DMS 273 (cell line): ENCODE data around the gene PROM1.

Experiments
- DNase-seq: peaks from one replicate; lab custom pipeline; 2025; ENCODE audit not compliant: unreplicated experiment; lab: John Stamatoyannopoulos, UW

The PROM1 gene

DNA sequence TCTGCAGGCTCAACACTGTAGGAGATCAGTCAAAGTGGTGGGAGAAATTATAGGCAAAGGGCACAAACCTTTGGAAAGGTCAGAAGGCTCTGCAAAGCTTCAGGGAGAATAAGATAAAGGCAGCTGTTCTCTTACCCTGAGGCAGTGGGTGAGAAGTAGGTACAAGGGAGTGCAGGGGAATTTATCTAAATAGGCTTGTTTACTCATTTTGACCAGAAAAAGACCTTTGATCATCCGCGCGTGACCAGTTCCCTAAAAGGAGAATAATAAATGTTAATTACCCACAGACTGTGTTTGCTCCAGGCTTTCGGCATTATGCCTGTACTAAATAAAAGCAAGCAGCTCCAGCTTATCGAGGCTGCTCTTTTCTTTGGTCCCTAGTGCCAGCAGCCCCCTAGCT is 130.2 kb downstream of the PROM1 start:
- no peak for DNase-seq

- DNase-seq = no peak
These were observed 132.0 kb downstream of the PROM1 start for GRCh38 chr4:15951781-15952180.

DNA sequence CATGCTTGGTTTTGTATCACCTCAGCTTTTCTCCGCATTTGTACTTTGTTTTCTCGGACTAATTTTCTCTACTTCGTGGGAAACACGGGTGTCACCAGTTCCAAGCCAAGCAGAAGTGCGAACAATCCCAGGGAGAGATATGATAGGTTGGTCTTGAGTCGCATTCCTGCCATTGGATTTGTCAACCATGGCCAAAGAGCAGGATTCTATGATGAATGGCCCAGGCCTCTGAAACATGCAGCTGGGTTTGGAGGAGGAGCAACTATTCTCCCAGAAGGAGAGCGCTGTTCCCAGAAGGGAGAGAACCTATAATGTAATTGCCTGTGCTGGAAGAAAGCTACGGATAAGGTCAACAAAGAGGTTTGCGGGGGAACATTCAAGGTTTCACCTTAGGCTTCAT is 135.0 kb downstream of the PROM1 start:
- DNase-seq = no peak

DNA sequence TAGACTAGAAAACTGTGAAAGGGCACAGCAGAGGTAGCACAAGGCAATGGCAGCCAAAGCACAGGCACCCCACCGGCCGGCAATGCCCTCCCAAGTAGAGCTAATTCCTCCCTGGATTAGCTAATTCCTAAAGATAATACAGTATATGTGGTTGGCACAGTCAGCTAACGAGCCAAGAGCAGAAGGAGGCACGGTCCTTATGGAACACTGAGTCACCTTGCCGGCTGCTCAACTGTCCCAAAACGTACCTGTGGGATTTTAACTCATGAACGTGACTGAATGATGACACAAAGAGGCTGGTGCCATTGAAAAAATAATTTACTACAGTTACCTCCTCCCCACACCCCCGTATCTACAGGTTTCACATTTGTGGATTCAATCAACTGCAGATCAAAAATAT is 136.1 kb downstream of the PROM1 start:
- no peak for DNase-seq

DNA sequence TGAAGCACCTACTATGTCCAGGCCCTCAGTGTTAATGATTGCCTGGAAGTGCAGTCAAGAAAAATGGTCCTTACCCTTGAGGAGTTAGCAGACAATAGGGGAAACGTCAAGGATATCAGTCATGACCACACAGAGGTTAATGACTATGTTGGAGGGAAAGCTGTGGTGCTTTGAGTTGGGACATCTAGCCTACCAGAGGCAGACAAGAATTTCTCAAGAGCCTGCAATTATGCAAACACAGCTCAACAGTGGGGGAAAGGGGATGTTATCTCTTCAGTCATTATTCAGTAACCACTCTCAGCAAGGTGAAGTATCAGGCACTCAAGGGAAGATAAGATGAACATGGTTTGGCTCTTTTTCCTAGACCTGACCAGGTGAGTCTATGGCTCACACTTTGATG is 138.3 kb downstream of the PROM1 start:
- no peak for DNase-seq

DNA sequence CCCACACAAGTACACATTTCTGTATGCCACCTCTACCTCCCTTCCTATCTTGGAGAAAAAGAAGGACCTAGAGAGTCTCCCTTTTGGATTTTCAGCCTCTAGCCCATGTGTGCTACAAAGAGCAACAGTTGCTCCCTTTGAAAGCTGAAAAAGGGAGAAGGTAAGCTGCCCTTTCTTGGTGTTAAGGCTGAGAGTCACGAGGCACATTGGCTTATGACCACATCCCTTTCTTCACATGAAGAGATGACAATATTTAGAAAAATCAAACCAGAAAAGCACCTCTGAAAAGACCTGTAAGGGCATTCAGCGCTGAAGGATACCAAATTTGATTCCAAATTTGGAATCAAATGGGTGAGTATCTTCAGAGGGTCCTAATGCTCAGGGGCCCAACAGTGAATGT is 138.9 kb downstream of the PROM1 start:
- no peak for DNase-seq

DNA sequence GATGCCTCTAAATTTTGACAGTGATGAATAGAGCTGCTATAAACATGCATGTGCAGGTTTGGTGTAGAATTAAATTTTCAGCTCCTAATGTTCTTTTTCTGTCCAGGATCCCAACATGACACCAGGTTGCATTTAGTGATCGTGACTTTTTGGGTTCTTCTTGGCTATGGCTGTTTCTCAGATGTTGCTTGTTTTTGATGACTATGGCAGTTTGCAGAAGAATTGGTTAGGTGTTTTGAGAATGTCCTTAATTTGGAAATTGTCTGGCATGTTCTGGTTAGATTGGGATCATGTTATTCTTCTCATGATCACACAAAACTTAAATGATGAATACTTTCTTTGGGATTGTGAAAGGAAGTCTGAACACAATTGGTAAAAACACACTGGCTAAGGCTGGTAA is 141.5 kb downstream of the PROM1 start:
- DNase-seq = no peak

DNA sequence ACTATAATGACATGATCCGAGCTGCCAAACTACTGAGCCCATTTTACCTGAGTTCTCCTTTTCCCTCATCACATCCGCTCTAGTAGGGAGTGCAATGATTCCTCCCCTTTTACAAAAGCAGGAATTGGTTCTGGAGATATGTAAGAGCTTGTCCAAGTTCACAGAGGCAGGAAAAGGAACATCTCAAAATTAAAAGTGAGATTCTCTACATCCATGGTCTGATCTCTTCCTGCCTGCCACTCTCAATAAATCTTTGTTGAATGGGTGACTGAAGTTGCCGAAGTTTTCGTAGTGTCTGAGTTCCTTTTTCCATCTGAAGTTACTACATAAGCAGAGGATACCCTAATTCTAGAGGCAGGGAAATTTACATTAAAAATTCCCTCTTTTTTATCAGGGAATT is 145.2 kb downstream of the PROM1 start, which contains the start of gene FGFBP1:
TSS of gene FGFBP1 (minus strand) at position 101 of the 400 bp plus-strand sequence. CDS start 2,108 bp downstream, outside the sequence.
- no peak for DNase-seq

DNA sequence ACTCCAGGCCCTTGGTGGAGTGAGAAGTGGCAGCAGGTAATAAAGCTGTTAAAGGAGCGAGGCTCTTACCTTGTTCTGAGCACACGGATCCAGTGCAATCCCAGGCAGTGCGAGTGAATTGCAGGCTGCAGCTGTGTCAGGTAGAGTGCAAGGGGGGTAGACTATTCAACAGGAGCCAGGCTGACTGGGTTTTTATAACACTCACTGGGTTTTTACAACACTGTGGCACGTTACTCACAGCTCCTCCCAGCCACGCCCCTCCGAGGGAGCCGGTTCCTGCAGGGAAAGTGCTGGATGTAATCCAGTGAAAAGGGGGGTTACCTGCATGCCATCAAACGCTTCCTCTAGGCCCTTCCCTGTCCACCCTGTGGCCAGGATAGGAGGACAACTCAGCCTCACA is 145.6 kb downstream of the PROM1 start:
- no peak for DNase-seq

DNA sequence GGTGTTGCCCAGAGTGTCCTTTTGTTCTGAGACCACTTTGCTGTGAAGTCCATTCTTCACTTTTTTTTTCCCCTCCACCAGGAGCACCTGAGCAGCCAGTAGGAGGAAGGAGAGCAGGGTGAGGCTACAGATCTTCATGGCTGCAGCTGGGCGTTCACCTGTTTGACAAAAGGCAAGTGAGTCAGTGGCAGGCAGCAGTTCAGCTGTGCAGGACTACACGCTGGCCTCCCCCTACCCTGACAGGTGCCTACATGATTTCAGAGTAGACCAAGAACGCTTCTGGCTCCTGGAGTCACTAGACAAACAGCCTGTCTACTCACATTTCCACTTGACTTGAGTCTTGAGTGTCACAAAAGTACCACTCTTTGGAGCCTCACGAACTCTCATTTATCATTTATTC is 147.3 kb downstream of the PROM1 start:
- DNase-seq = no peak

DNA sequence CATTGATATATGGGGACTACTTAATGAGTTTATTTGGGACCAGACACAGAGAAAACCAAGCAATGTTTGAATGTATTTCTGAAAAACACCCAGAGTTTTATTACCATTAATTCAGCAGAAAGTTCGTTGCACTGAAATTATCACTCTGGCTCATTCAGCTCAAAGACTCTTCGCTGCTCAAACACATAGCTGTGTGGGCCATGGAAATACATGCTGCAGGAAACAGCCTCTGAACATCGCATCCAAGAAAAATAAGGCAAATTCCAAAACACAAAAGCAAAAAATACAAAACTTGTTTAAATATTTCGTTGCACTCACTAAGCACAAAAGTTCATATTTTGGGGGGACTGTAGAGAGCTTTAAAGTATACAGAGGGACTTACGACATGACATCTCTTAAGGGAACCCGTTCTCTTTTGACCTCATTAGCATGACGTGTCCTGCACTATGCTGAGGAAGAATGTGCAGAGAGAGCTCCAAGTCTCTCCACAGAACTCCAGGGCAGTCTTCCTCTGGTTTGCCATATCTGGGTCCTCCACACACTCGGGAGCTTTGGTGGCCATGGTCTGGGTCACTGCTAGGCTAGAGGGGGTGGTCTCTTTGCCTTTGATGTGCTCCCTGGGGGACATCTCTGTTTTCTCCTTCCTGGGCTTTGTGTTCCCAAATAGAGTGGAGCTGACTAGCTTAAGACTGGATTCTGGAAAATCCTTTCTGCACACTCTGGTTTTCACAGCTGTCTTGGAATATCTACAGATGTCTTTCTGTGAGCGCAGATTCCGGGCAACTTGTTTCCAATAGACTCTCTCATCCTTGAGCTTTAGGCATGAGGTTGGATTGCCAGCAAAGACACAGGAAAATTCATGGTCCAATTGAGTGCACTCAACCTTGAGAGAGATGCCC is 148.1 kb downstream of the PROM1 start:
- DNase-seq = no peak

GRCh38 chr4:15934259-15934658 is 149.6 kb downstream of the PROM1 start:
- DNase-seq = no peak

- DNase-seq = no peak
These were observed 152.2 kb downstream of the PROM1 start for GRCh38 chr4:15931451-15932210.

DNA sequence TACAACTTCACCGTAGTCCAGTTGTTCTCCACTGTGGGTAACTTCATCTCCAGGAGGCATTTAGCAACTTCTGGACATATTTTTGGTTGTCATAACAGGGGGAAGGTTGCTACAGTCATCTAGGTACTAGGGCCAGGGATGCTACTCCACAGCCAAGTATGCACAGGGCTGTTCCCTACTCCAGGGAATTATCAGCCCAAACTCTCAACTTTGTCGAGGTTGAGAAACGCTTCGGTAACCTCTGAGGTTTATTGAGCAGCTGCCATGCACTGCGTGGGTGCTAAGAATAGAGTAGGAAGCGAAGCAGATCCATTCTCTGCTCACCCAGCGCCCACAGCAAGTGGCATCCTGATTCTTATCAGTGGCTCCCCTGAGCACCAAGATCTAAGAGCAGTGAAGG is 153.5 kb downstream of the PROM1 start:
- DNase-seq = no peak

DNA sequence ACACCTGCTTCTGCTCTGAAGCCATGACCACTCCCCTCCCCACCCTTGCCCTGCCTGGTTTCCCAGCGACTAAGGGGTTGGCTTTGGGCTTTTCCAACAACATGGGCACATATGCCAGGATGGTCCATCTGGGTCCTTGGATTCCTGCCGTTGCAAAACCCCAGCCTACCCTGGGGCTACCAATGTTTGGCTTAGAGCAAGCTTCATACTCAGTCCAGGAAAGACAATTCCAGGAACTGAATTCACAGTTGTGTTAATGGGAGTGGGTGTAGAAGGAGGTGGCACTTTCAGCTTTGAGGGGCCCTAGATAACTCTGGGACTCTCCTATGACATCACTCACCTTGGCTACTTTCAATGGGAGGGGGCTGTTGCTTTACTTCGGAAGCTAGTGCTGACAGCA is 154.3 kb downstream of the PROM1 start:
- no peak for DNase-seq

GRCh38 chr4:15928883-15929282 is 154.9 kb downstream of the PROM1 start:
- no peak for DNase-seq

DNA sequence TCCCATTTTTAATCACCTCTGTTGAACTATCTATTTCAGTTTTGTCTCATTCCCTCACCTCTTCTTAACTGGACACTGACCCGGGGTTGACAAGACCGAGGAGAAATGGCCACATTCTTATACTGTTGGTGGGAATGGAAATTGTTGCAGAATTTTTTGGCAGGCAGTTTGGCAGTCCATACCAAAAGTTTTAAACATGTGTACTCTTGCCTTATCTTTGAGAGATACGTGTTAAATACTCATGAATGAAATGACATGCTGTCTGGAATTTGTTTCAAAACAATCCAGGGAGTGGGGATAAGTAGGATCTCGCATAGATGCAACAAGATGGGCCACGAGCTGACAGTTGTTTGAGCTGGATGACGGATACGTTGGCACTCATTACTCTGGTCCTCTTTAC is 157.3 kb downstream of the PROM1 start:
- no peak for DNase-seq

GRCh38 chr4:15925830-15926229 is 158.0 kb downstream of the PROM1 start:
- DNase-seq = no peak

- DNase-seq = no peak
These were observed 162.3 kb downstream of the PROM1 start for GRCh38 chr4:15921592-15921932.

- peak; percentile 3 for DNase-seq
These were observed 162.9 kb downstream of the PROM1 start for GRCh38 chr4:15920723-15921591.

DNA sequence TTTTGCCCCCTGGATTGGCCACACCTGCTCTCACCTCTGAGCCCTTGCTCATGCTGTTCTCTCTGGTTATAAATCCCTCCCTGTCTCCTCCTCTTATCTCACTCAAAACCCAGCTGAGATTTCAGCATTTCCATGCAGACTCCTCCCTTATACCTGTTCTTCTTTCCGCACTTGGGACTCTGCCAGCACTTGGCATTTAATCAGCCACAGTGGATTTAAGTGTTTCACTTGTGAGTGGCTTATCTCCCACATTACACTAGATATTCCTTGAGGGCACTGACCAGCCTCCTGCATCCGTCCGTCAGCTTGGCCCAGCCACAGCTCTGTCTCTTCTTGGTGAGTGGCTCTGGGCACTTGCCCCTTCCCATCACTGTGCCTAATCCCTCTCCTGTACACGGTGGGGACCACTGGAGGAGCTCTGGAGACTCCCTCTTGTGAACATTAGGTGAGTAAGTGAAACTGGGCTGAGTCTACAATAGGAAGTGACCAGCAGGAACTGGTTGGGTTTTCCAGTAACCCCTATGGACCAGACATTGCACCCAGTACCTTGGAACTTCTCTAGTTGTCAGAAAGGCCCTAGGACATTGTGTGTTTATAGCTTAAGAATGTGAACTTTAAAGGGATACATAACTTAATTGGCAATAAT is 165.2 kb downstream of the PROM1 start:
- DNase-seq = no peak
